ENCODE data around the gene PDCD6IP. TPM values are rescaled to one million over a fixed set of nuclear protein-coding genes. Genes with fewer than 3 reads are reported as not detected.
"Not testable (repeated sequence)": the region's sequence is repeated elsewhere in the genome, so short reads cannot be mapped to it uniquely, and the experiment has no call there.

The PDCD6IP gene
- total RNA-seq, 2 donors from 2014 or later, result 117 to 151 TPM

GRCh38 chr3:33848624-33849347 is 50.4 kb downstream of the PDCD6IP start:
- DNase-seq (ENCODE audit: low spot score) (no peak), ATAC-seq (ENCODE audit: insufficient number of reproducible peaks, low FRiP score, low read depth) (no peak)
- Histone ChIP-seq H3K4me1 (ENCODE audit: control insufficient read depth in 1 of 2, low read depth in 2 of 2) (no peaks in the 10 kb centered on the region), H3K9me3 (no peaks in the 10 kb centered on the region), H3K27me3 (replicated peaks; ENCODE audit: insufficient read depth) (no peaks in the 10 kb centered on the region), H3K4me3 (no peak overlapping the region), H3K27ac (no peak overlapping the region), H3K36me3 (peaks cover 16% of the 10 kb centered on the region)
- TF ChIP-seq CTCF (IDR thresholded peaks at IDR 0.05), result no peak

DNA sequence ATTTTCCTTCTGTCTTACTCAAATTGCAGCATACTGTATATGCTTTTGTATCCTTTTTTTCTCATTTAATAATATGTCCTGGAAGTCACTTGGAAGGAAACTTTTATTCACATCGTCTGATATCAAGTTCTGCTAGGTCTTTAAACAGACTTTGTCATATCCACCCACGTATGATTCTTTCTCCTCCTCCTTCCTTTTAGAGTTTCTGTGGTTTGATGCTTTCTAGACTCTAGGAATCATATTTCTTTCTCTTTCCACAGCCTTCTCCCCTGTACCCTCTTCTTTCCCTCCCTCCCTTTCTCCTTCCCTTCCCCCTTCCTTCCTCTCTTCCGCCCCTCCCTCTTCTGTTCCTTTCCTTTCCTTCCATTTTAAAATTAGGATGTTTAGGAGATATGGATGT is 52.2 kb downstream of the PDCD6IP start:
- peaks cover 14% of the 10 kb centered on the region for H3K36me3 ChIP-seq
- H3K27ac ChIP-seq, result not testable (repeated sequence)

GRCh38 chr3:33855407-33855806 is 57.0 kb downstream of the PDCD6IP start:
- not testable (repeated sequence) for ATAC-seq (ENCODE audit: insufficient number of reproducible peaks, low FRiP score, low read depth); H3K4me1 ChIP-seq (ENCODE audit: control insufficient read depth in 1 of 2, low read depth in 2 of 2); H3K27ac ChIP-seq; H3K9me3 ChIP-seq; DNase-seq (ENCODE audit: low spot score); H3K27me3 ChIP-seq (replicated peaks; ENCODE audit: insufficient read depth); H3K4me3 ChIP-seq
- peaks cover 25% of the 10 kb centered on the region for H3K36me3 ChIP-seq

More for the DNA sequence above, 52.2 kb downstream of the PDCD6IP start:
- not testable (repeated sequence) for ATAC-seq (ENCODE audit: insufficient number of reproducible peaks, low FRiP score, low read depth); H3K27me3 ChIP-seq (replicated peaks; ENCODE audit: insufficient read depth); DNase-seq (ENCODE audit: low spot score); H3K4me1 ChIP-seq (ENCODE audit: control insufficient read depth in 1 of 2, low read depth in 2 of 2); H3K9me3 ChIP-seq; H3K4me3 ChIP-seq

GRCh38 chr3:33855884-33856546 is 57.6 kb downstream of the PDCD6IP start:
- Histone ChIP-seq H3K4me3 (no peak overlapping the region), H3K9me3 (no peaks in the 10 kb centered on the region), H3K36me3 (peaks cover 26% of the 10 kb centered on the region), H3K4me1 (ENCODE audit: control insufficient read depth in 1 of 2, low read depth in 2 of 2) (no peaks in the 10 kb centered on the region), H3K27ac (no peak overlapping the region), H3K27me3 (replicated peaks; ENCODE audit: insufficient read depth) (no peaks in the 10 kb centered on the region)
- DNase-seq (ENCODE audit: low spot score) (no peak), ATAC-seq (ENCODE audit: insufficient number of reproducible peaks, low FRiP score, low read depth) (no peak)
- TF ChIP-seq CTCF (IDR thresholded peaks at IDR 0.05), result no peak

- not testable (repeated sequence) for H3K4me3 ChIP-seq; H3K27me3 ChIP-seq (replicated peaks; ENCODE audit: insufficient read depth); DNase-seq (ENCODE audit: low spot score); ATAC-seq (ENCODE audit: insufficient number of reproducible peaks, low FRiP score, low read depth); H3K9me3 ChIP-seq; H3K27ac ChIP-seq; H3K4me1 ChIP-seq (ENCODE audit: control insufficient read depth in 1 of 2, low read depth in 2 of 2)
- peaks cover 26% of the 10 kb centered on the region for H3K36me3 ChIP-seq
Measured at GRCh38 chr3:33857701-33858100, 59.3 kb downstream of the PDCD6IP start.

- no peaks in the 10 kb centered on the region for H3K4me1 ChIP-seq (ENCODE audit: control insufficient read depth in 1 of 2, low read depth in 2 of 2)
- ATAC-seq (ENCODE audit: insufficient number of reproducible peaks, low FRiP score, low read depth), result no peak
- no peak for DNase-seq (ENCODE audit: low spot score)
- H3K27ac ChIP-seq, result no peak overlapping the region
- H3K27me3 ChIP-seq (replicated peaks; ENCODE audit: insufficient read depth), result no peaks in the 10 kb centered on the region
- H3K4me3 ChIP-seq, result no peak overlapping the region
- peaks cover 26% of the 10 kb centered on the region for H3K36me3 ChIP-seq
- no peak for TF ChIP-seq CTCF (IDR thresholded peaks at IDR 0.05)
- H3K9me3 ChIP-seq, result no peaks in the 10 kb centered on the region
Measured at GRCh38 chr3:33858131-33858530, 59.7 kb downstream of the PDCD6IP start.
